ENCODE results near the gene C3orf22.

The C3orf22 gene

DNA sequence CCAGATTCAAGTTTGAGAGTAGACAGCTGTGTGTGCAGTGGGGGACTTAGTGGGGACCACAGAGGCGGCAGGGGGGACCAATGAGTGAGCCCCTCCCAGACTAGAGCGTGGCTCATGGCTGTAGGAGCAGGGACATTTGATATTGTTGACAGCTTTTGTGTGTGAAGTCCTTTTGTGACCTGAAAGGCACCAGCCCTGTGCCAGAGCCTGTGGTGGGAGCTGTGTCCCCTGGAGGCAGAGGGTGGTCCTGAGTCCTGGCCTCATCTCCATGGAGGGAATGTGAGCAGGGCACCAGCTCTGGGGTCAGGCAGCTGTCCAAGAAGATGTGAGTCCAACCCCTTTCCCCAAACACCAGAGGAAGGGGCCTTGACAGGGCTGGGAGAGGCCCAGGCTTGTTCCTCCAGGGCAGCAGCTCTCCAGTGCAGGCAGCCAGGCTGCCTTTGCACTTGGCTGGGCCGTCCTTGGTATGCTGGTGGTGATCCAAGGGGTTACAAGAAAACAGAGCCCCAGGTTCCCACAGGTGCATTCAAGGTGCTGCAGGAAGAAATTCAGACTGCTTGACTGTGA lies 10.1 kb upstream of the C3orf22 start:
- no peak for TF ChIP-seq FOXP2 (optimal IDR thresholded peaks at IDR 0.05; ENCODE audit: borderline replicate concordance, extremely low read depth, extremely low read length, insufficient read depth)
- TF ChIP-seq, protein P1, sequence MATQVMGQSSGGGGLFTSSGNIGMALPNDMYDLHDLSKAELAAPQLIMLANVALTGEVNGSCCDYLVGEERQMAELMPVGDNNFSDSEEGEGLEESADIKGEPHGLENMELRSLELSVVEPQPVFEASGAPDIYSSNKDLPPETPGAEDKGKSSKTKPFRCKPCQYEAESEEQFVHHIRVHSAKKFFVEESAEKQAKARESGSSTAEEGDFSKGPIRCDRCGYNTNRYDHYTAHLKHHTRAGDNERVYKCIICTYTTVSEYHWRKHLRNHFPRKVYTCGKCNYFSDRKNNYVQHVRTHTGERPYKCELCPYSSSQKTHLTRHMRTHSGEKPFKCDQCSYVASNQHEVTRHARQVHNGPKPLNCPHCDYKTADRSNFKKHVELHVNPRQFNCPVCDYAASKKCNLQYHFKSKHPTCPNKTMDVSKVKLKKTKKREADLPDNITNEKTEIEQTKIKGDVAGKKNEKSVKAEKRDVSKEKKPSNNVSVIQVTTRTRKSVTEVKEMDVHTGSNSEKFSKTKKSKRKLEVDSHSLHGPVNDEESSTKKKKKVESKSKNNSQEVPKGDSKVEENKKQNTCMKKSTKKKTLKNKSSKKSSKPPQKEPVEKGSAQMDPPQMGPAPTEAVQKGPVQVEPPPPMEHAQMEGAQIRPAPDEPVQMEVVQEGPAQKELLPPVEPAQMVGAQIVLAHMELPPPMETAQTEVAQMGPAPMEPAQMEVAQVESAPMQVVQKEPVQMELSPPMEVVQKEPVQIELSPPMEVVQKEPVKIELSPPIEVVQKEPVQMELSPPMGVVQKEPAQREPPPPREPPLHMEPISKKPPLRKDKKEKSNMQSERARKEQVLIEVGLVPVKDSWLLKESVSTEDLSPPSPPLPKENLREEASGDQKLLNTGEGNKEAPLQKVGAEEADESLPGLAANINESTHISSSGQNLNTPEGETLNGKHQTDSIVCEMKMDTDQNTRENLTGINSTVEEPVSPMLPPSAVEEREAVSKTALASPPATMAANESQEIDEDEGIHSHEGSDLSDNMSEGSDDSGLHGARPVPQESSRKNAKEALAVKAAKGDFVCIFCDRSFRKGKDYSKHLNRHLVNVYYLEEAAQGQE (IDR thresholded peaks at IDR 0.05; ENCODE audit: insufficient read depth in 1 of 2, low read depth in 2 of 2, low read length in 2 of 2) = no peak
- no peak for TF ChIP-seq TAF1 (IDR thresholded peaks at IDR 0.05; ENCODE audit: borderline replicate concordance, insufficient read depth, low read length)
- no peak for TF ChIP-seq SIN3A (IDR thresholded peaks at IDR 0.05; ENCODE audit: borderline replicate concordance, insufficient read depth, low read length)
- no peak for TF ChIP-seq POLR2AphosphoS5 (IDR thresholded peaks at IDR 0.05; ENCODE audit: low read depth, low read length)

DNA sequence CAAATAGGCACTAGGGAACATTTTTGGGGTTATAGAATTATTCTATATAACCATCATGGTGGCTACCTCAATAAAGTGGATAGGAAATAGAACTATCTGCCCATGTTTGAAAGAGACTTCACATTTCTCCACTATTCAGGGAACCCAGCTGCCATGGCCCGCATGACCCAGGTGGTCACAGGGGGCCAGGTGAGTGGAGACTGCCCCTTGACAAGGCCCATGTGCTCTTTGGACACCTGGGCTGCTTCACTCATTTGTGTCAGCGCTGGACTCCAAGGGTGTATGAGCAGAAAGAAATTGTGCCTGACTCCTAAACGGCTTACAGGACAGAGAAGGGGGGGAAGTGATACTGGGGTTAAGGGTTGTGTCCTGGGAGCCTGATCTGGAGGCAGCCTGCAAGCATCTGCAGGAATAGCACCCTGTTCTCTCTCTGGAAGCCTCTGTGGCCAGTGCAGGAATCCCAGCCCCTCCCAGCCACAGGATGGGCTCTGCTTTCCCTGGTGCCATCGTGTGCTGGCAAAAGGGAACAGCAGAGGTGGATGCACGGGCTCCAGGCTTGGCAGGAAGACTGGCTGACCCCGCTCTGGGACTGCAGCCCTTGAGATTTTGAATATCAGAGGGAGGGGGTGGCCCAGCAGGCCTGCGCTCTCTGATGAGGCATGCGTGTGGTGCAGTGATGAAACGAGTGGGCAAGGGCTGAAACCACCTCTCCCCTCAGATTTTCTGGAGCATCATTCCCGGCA lies 9.1 kb upstream of the C3orf22 start:
- TF ChIP-seq, protein P1 (IDR thresholded peaks at IDR 0.05; ENCODE audit: insufficient read depth in 1 of 2, low read depth in 2 of 2, low read length in 2 of 2) = no peak
- no peak for TF ChIP-seq FOXP2 (optimal IDR thresholded peaks at IDR 0.05; ENCODE audit: borderline replicate concordance, extremely low read depth, extremely low read length, insufficient read depth)
- no peak for TF ChIP-seq POLR2AphosphoS5 (IDR thresholded peaks at IDR 0.05; ENCODE audit: low read depth, low read length)
- no peak for TF ChIP-seq SIN3A (IDR thresholded peaks at IDR 0.05; ENCODE audit: borderline replicate concordance, insufficient read depth, low read length)
- no peak for TF ChIP-seq TAF1 (IDR thresholded peaks at IDR 0.05; ENCODE audit: borderline replicate concordance, insufficient read depth, low read length)

DNA sequence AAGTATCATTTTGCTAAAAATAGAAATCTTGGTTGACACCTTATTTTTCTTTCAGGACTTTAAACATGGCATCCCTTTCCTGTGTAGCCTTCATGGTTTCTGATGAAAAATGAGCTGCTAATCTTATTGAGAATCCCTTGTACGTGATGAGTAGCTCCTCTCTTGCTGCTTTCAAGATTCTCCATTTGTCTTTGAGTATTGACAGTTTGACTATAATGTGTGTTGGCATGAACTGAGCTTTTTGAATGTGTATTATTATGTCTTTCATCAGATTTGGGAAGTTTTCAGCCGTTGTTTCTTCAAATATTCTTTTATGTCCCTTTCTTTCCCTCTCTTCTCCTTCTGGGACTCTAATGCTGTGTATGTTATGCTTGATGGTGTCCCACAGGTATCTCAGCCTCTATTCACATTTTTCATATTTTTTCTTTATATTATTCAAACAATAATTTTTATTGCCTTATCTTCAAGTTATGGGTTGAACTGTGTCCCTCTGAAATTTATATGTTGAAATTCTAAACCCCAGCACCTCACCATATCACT lies 4.1 kb upstream of the C3orf22 start:
- no peak for TF ChIP-seq SIN3A (IDR thresholded peaks at IDR 0.05; ENCODE audit: borderline replicate concordance, insufficient read depth, low read length)
- no peak for TF ChIP-seq FOXP2 (optimal IDR thresholded peaks at IDR 0.05; ENCODE audit: borderline replicate concordance, extremely low read depth, extremely low read length, insufficient read depth)
- TF ChIP-seq POLR2AphosphoS5 (IDR thresholded peaks at IDR 0.05; ENCODE audit: low read depth, low read length) = no peak
- TF ChIP-seq TAF1 (IDR thresholded peaks at IDR 0.05; ENCODE audit: borderline replicate concordance, insufficient read depth, low read length) = no peak
- TF ChIP-seq, protein P1 (IDR thresholded peaks at IDR 0.05; ENCODE audit: insufficient read depth in 1 of 2, low read depth in 2 of 2, low read length in 2 of 2) = no peak

DNA sequence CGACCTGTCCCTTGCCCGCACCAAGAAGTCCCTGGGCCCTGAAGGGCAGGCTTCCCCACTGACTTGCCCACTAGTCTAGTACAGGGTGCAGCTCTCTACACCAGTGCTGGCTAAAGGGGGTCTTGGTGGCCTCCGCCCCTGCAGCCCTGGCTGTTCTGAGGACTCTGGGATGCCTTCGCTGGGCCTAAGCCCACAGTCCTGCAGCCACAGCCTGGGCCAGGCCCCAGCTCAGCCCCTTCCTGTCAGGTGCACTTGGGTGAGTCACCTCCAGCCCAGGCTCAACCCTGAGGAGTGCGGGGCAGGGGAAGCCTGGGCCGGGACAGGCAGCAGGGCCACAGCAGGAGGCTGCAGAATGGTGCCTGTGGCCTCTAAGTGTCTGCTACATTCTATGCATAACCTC lies 971 bp downstream of the C3orf22 start:
- no peak for TF ChIP-seq SIN3A (IDR thresholded peaks at IDR 0.05; ENCODE audit: borderline replicate concordance, insufficient read depth, low read length)

DNA sequence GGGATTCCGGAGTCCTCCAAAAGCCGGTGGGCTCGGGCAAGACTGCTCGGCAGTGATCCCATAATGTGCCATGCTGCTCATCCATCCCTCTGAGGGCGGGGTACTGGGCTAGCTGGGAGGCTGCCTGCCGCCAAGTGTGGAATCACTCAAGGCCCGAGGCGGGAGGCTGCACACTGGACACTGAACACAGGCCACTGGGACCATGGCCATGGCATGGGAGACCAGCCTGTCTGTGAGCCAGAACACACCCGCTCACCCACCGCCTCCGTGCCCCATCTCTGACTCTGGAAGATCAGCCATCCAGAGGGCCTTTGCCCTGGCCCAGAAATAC lies 1.4 kb downstream of the C3orf22 start:
- TF ChIP-seq TAF1 (IDR thresholded peaks at IDR 0.05; ENCODE audit: borderline replicate concordance, insufficient read depth, low read length) (no peak), FOXP2 (optimal IDR thresholded peaks at IDR 0.05; ENCODE audit: borderline replicate concordance, extremely low read depth, extremely low read length, insufficient read depth) (no peak), SIN3A (IDR thresholded peaks at IDR 0.05; ENCODE audit: borderline replicate concordance, insufficient read depth, low read length) (no peak), POLR2AphosphoS5 (IDR thresholded peaks at IDR 0.05; ENCODE audit: low read depth, low read length) (no peak)
- TF ChIP-seq, protein P1 (IDR thresholded peaks at IDR 0.05; ENCODE audit: insufficient read depth in 1 of 2, low read depth in 2 of 2, low read length in 2 of 2) = no peak
